ENCODE data around the gene IGFALS. TPM values are rescaled to one million over a fixed set of nuclear protein-coding genes. Genes with fewer than 3 reads are reported as not detected.

The IGFALS gene
- total RNA-seq, 1 donor from 2014 or later, result not detected

DNA sequence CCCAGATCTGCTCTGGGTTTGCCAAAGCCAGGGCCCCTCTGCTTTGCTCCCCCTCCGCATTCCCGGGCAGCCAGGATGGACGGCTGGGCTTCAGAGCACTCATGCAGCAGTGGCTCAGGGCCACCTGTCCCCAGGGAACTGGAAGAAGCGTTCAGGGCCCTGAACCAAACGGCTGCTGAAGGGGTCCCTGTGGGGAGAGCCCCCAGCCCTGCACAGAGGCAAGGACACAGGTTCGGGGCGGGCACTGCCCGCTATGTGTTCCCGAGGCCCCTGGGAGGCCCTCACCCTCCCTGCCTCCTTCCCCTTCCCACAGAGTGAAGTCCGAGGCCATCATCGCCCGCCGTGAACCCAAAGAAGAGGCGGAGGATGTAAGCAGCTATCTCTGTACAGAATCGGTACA, 32.6 kb downstream of the IGFALS start:
- Histone ChIP-seq H3K9me3 (ENCODE audit: control insufficient read depth in 3 of 3, low read length in 3 of 3) (no peaks in the 10 kb centered on the region), H3K27me3 (ENCODE audit: control insufficient read depth in 3 of 3, insufficient read depth in 3 of 3, low read length in 3 of 3) (no peaks in the 10 kb centered on the region), H3K4me3 (ENCODE audit: low read length in 3 of 3) (no peak overlapping the region), H3K9ac (ENCODE audit: low read depth in 1 of 3, low read length in 3 of 3) (no peak overlapping the region), H3K4me1 (ENCODE audit: control insufficient read depth in 3 of 3, insufficient read depth in 3 of 3, low read length in 3 of 3) (no peaks in the 10 kb centered on the region), H3K27ac (ENCODE audit: low read depth, low read length) (no peak overlapping the region), H3K36me3 (ENCODE audit: control insufficient read depth in 3 of 3, insufficient read depth in 3 of 3, low read length in 3 of 3) (peaks cover 40 to 51% (median 48%) of the 10 kb centered on the region in 3 donors)

DNA sequence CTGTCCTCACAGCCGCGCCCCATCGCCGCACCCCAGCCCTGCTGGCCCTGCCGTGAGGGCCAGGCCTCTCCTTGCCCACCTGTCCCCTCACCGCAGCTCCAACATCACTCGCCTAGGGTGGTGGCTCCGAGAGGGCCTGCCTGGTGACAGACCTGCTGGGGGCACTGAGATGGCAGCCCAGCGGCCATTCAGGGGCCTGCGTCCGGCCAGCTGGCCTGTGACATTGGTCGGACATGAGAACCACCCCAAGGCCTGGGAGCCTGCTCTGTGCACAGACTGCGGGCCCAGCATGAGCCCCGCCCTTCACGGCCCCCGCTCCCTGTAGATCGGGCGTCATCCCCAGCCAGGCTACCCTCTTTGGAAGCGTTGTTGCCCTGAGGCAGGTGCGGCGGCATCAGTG, 34.0 kb downstream of the IGFALS start:
- no peak overlapping the region for H3K27ac ChIP-seq (ENCODE audit: low read depth, low read length)
- no peaks in the 10 kb centered on the region for H3K27me3 ChIP-seq (ENCODE audit: control insufficient read depth in 3 of 3, insufficient read depth in 3 of 3, low read length in 3 of 3)
- H3K4me1 ChIP-seq (ENCODE audit: control insufficient read depth in 3 of 3, insufficient read depth in 3 of 3, low read length in 3 of 3), result no peaks in the 10 kb centered on the region
- H3K9me3 ChIP-seq (ENCODE audit: control insufficient read depth in 3 of 3, low read length in 3 of 3), result no peaks in the 10 kb centered on the region
- H3K4me3 ChIP-seq (ENCODE audit: low read length in 3 of 3), result no peak overlapping the region
- no peak overlapping the region for H3K9ac ChIP-seq (ENCODE audit: low read depth in 1 of 3, low read length in 3 of 3)
- peaks cover 34 to 42% (median 38%) of the 10 kb centered on the region in 3 donors for H3K36me3 ChIP-seq (ENCODE audit: control insufficient read depth in 3 of 3, insufficient read depth in 3 of 3, low read length in 3 of 3)

DNA sequence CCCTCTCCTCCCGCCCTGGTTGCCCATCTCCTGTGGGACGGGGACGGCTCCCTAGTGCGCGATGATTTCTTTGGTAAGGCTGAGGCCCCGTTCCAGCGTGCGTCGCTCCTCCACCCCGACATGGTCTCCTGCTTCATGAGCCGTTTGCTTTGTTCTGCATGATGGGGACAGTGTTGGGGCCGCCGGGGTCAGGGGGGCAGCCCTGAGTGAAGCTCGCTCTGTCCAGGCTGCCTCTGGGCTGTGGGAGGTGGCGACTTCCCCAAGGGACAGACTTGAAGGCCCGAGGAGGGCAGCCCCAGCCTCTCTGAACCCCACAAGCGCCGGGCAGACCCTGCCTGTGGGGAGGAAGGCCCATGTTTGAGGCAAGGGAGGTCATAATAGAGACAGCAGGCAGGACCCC, 34.6 kb downstream of the IGFALS start:
- Histone ChIP-seq H3K9me3 (ENCODE audit: control insufficient read depth in 3 of 3, low read length in 3 of 3) (no peaks in the 10 kb centered on the region), H3K4me1 (ENCODE audit: control insufficient read depth in 3 of 3, insufficient read depth in 3 of 3, low read length in 3 of 3) (no peaks in the 10 kb centered on the region), H3K4me3 (ENCODE audit: low read length in 3 of 3) (no peak overlapping the region), H3K27ac (ENCODE audit: low read depth, low read length) (no peak overlapping the region), H3K27me3 (ENCODE audit: control insufficient read depth in 3 of 3, insufficient read depth in 3 of 3, low read length in 3 of 3) (no peaks in the 10 kb centered on the region), H3K36me3 (ENCODE audit: control insufficient read depth in 3 of 3, insufficient read depth in 3 of 3, low read length in 3 of 3) (peaks cover 35 to 38% (median 36%) of the 10 kb centered on the region in 3 donors), H3K9ac (ENCODE audit: low read depth in 1 of 3, low read length in 3 of 3) (no peak overlapping the region)

- Histone ChIP-seq H3K27me3 (ENCODE audit: control insufficient read depth in 3 of 3, insufficient read depth in 3 of 3, low read length in 3 of 3) (no peaks in the 10 kb centered on the region), H3K4me1 (ENCODE audit: control insufficient read depth in 3 of 3, insufficient read depth in 3 of 3, low read length in 3 of 3) (no peaks in the 10 kb centered on the region), H3K9me3 (ENCODE audit: control insufficient read depth in 3 of 3, low read length in 3 of 3) (no peaks in the 10 kb centered on the region), H3K9ac (ENCODE audit: low read depth in 1 of 3, low read length in 3 of 3) (no peak overlapping the region), H3K27ac (ENCODE audit: low read depth, low read length) (no peak overlapping the region), H3K36me3 (ENCODE audit: control insufficient read depth in 3 of 3, insufficient read depth in 3 of 3, low read length in 3 of 3) (peaks cover 34 to 36% (median 35%) of the 10 kb centered on the region in 3 donors), H3K4me3 (ENCODE audit: low read length in 3 of 3) (no peak overlapping the region)
Observed at GRCh38 chr16:1757714-1758461, 35.6 kb downstream of the IGFALS start.

GRCh38 chr16:1754204-1754603, 39.3 kb downstream of the IGFALS start:
- H3K4me3 ChIP-seq (ENCODE audit: low read length in 3 of 3), result no peak overlapping the region

GRCh38 chr16:1752853-1753252, 40.7 kb downstream of the IGFALS start:
- Histone ChIP-seq H3K9ac (ENCODE audit: low read depth in 1 of 3, low read length in 3 of 3) (no peak overlapping the region), H3K27me3 (ENCODE audit: control insufficient read depth in 3 of 3, insufficient read depth in 3 of 3, low read length in 3 of 3) (no peaks in the 10 kb centered on the region), H3K36me3 (ENCODE audit: control insufficient read depth in 3 of 3, insufficient read depth in 3 of 3, low read length in 3 of 3) (peaks cover 48 to 52% (median 51%) of the 10 kb centered on the region in 3 donors), H3K9me3 (ENCODE audit: control insufficient read depth in 3 of 3, low read length in 3 of 3) (no peaks in the 10 kb centered on the region), H3K4me3 (ENCODE audit: low read length in 3 of 3) (no peak overlapping the region), H3K4me1 (ENCODE audit: control insufficient read depth in 3 of 3, insufficient read depth in 3 of 3, low read length in 3 of 3) (no peaks in the 10 kb centered on the region), H3K27ac (ENCODE audit: low read depth, low read length) (no peak overlapping the region)

More at GRCh38 chr16:1754204-1754603, 39.3 kb downstream of the IGFALS start:
- Histone ChIP-seq H3K27ac (ENCODE audit: low read depth, low read length) (no peak overlapping the region), H3K9ac (ENCODE audit: low read depth in 1 of 3, low read length in 3 of 3) (no peak overlapping the region), H3K36me3 (ENCODE audit: control insufficient read depth in 3 of 3, insufficient read depth in 3 of 3, low read length in 3 of 3) (peaks cover 38 to 45% (median 41%) of the 10 kb centered on the region in 3 donors), H3K27me3 (ENCODE audit: control insufficient read depth in 3 of 3, insufficient read depth in 3 of 3, low read length in 3 of 3) (no peaks in the 10 kb centered on the region), H3K4me1 (ENCODE audit: control insufficient read depth in 3 of 3, insufficient read depth in 3 of 3, low read length in 3 of 3) (no peaks in the 10 kb centered on the region), H3K9me3 (ENCODE audit: control insufficient read depth in 3 of 3, low read length in 3 of 3) (no peaks in the 10 kb centered on the region)

DNA sequence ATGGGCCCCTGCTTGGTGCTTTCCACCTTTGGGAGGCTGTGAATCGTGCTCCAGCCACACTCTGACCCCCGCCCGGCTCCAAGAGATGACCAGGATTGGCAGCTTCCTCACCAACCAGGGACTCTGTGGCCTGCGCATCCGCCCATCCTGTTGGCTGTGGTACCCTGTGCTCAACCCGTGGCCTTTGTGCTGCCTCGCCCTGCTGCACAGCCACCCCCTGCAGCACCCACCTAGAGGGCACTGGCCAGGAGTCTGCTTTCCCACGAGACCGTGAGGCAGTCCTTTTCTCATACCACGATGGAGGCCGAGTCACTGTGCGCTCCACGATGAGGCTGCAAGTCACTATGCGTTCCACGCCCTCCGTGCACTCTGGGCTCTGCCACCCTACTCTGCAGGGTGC, 41.6 kb downstream of the IGFALS start:
- Histone ChIP-seq H3K9me3 (ENCODE audit: control insufficient read depth in 3 of 3, low read length in 3 of 3) (no peaks in the 10 kb centered on the region), H3K27me3 (ENCODE audit: control insufficient read depth in 3 of 3, insufficient read depth in 3 of 3, low read length in 3 of 3) (no peaks in the 10 kb centered on the region), H3K36me3 (ENCODE audit: control insufficient read depth in 3 of 3, insufficient read depth in 3 of 3, low read length in 3 of 3) (peaks cover 50 to 57% (median 54%) of the 10 kb centered on the region in 3 donors), H3K4me3 (ENCODE audit: low read length in 3 of 3) (no peak overlapping the region), H3K9ac (ENCODE audit: low read depth in 1 of 3, low read length in 3 of 3) (peak overlapping the region in 1 of 3 donors; percentile 25), H3K27ac (ENCODE audit: low read depth, low read length) (no peak overlapping the region), H3K4me1 (ENCODE audit: control insufficient read depth in 3 of 3, insufficient read depth in 3 of 3, low read length in 3 of 3) (no peaks in the 10 kb centered on the region)

DNA sequence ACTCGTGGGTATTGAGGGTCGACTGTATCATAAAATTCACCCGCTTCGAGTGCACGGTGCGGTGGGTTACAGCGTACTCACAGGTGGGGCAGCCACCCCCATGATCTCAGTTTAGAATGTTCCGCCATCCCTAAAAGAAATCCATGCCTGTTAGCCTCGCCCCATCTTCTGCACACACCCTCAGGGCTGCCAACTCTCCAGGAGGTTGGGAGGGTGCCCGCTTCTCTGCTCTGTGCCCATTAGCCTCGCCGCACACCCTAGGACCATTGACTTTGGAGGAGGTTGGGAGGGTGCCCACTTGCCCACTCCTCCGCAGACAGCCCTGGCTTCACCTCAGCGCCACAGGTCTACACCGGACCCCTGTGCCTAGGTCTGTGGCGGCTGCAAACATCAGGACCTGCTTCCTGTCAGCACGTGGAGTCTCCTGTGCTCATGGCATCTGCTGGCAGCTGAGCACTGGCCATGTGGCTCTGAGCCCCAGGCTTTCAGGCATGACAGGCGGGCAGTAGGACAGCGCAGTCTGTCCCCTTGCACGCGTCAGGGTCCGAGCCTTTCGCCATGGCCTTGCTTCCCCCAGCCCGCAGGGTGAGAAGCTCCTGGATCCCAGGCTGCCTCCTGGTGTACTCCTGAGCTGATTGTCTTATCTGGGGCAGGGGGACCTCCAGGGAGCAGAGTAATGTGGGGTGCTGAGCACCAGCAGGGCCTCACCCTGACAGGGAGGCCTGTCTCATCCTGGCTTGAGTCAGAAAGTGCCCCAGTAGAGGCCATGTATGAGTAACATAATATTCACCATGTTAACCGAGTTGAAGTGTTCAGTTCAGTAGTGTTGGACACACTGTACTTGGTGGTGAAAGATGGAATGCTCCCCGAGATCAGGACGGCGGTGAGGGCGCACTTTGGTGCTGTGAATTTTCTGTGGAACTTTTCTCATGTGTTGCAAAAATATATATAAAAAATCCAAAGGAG, 44.1 kb downstream of the IGFALS start:
- no peaks in the 10 kb centered on the region for H3K4me1 ChIP-seq (ENCODE audit: control insufficient read depth in 3 of 3, insufficient read depth in 3 of 3, low read length in 3 of 3)
- no peak overlapping the region for H3K9ac ChIP-seq (ENCODE audit: low read depth in 1 of 3, low read length in 3 of 3)

GRCh38 chr16:1747934-1748333, 45.6 kb downstream of the IGFALS start:
- H3K4me3 ChIP-seq (ENCODE audit: low read length in 3 of 3), result no peak overlapping the region
- H3K36me3 ChIP-seq (ENCODE audit: control insufficient read depth in 3 of 3, insufficient read depth in 3 of 3, low read length in 3 of 3), result peaks cover 58 to 70% (median 67%) of the 10 kb centered on the region in 3 donors
- no peak overlapping the region for H3K27ac ChIP-seq (ENCODE audit: low read depth, low read length)
- no peaks in the 10 kb centered on the region for H3K4me1 ChIP-seq (ENCODE audit: control insufficient read depth in 3 of 3, insufficient read depth in 3 of 3, low read length in 3 of 3)
- no peaks in the 10 kb centered on the region for H3K9me3 ChIP-seq (ENCODE audit: control insufficient read depth in 3 of 3, low read length in 3 of 3)
- H3K27me3 ChIP-seq (ENCODE audit: control insufficient read depth in 3 of 3, insufficient read depth in 3 of 3, low read length in 3 of 3), result no peaks in the 10 kb centered on the region
- no peak overlapping the region for H3K9ac ChIP-seq (ENCODE audit: low read depth in 1 of 3, low read length in 3 of 3)

More for the DNA sequence above, 44.1 kb downstream of the IGFALS start:
- Histone ChIP-seq H3K27ac (ENCODE audit: low read depth, low read length) (no peak overlapping the region), H3K9me3 (ENCODE audit: control insufficient read depth in 3 of 3, low read length in 3 of 3) (no peaks in the 10 kb centered on the region), H3K36me3 (ENCODE audit: control insufficient read depth in 3 of 3, insufficient read depth in 3 of 3, low read length in 3 of 3) (peaks cover 53 to 62% (median 60%) of the 10 kb centered on the region in 3 donors), H3K27me3 (ENCODE audit: control insufficient read depth in 3 of 3, insufficient read depth in 3 of 3, low read length in 3 of 3) (no peaks in the 10 kb centered on the region), H3K4me3 (ENCODE audit: low read length in 3 of 3) (no peak overlapping the region)

All from skeletal muscle tissue (tissue), 4 donors.